B cell (primary cell): Measurements from ENCODE around the gene UBAP1L.
"Not testable (repeated sequence)": the region's sequence is repeated elsewhere in the genome, so short reads cannot be mapped to it uniquely, and the experiment has no call there.

Experiments used
- CTCF ChIP-seq: fragments of 200-600 bp; IDR thresholded peaks from one replicate; pipeline ENCODE4 v1.8.0; 2022; ENCODE audit warnings: antibody characterized with exemption, mild to moderate bottlenecking
- EZH2 ChIP-seq: IDR thresholded peaks from 2 replicates; pipeline ENCODE4 v1.6.1; 2012; ENCODE audit warnings: borderline replicate concordance, low read depth, mild to moderate bottlenecking, moderate library complexity, low read length; ENCODE audit not compliant: insufficient read depth, poor library complexity, severe bottlenecking

GRCh38 chr15:65093793-65094170 lies 21.2 kb downstream of the UBAP1L start:
- not testable (repeated sequence) for TF ChIP-seq CTCF, EZH2
